Fibroblast of mammary gland (primary cell): Measurements from ENCODE around the gene NAA35.

Experiments
- DNase-seq: peaks from one replicate; pipeline ENCODE4 v3.0.0-alpha.2; 2010; ENCODE audit warnings: low read depth
- H3K4me3 ChIP-seq: 2 replicates; pipeline ENCODE4 v1.5.1; 2011; ENCODE audit warnings: low read depth, mild to moderate bottlenecking, low read length, moderate library complexity; ENCODE audit not compliant: control insufficient read depth
- TF ChIP-seq, protein P1 (sequence below): conservative IDR thresholded peaks from 2 replicates; pipeline ENCODE4 v1.5.1; 2011; ENCODE audit warnings: low read depth, low read length, inconsistent platforms; ENCODE audit not compliant: control insufficient read depth, insufficient read depth

Gene NAA35

DNA sequence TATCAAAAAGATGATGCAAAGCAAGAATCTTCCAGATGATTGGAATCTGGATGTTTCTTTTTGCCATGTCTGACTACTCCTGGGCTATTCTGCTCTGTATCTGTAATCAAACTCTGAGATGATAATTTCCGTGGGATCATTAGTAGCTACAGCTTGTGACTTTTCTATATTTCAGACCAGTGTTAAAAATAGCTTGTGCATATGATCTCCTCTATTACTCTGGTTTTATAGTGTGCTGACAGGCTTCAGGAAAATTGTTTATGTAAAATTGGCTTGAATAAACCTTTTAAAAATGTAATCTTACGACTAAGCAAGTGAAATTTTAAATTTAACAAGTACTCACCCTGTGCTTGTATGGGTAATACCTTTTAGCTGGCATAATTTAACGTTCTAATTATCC is 40.4 kb downstream of the NAA35 start:
- TF ChIP-seq, protein P1, sequence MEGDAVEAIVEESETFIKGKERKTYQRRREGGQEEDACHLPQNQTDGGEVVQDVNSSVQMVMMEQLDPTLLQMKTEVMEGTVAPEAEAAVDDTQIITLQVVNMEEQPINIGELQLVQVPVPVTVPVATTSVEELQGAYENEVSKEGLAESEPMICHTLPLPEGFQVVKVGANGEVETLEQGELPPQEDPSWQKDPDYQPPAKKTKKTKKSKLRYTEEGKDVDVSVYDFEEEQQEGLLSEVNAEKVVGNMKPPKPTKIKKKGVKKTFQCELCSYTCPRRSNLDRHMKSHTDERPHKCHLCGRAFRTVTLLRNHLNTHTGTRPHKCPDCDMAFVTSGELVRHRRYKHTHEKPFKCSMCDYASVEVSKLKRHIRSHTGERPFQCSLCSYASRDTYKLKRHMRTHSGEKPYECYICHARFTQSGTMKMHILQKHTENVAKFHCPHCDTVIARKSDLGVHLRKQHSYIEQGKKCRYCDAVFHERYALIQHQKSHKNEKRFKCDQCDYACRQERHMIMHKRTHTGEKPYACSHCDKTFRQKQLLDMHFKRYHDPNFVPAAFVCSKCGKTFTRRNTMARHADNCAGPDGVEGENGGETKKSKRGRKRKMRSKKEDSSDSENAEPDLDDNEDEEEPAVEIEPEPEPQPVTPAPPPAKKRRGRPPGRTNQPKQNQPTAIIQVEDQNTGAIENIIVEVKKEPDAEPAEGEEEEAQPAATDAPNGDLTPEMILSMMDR: no peak
- no peak overlapping the region for H3K4me3 ChIP-seq
- DNase-seq: no peak

DNA sequence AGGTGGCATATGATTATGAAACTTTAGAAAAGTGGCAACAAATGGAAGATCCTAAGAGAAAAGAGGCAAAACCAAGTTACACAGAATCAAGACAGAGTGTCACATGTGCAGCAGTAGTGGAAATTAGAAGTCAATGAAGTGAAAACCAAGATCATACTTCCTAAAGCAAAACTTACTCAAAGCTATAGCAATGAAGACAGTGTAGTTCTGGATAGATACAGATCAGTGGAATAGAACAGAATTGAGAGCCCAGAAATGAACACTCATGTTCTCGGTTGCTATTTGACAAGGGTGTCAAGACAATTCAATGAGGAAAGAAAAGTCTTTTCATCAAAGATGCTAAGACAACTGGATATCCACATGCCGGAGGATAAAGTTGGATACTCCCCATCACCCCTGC is 43.5 kb downstream of the NAA35 start:
- H3K4me3 ChIP-seq: no peak overlapping the region
- DNase-seq: no peak
- TF ChIP-seq, protein P1: no peak

DNA sequence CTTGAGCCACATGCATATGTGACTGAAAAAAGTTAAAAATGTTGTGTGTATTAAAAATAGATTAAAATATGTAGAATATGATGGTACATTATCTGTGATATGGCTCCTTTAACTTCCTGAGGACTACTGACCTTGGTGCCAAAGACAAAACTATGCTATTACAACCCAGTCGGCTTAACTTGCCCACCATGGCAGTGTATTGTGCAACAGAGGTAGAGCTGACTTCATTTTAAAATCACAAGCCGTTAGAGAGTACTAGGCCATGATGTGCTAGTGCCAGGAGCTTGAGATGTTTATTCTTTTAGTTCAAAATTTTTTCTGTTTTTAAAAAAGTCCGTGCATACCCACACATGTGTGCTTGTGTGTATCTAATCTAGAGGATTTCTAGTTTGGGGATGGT is 46.3 kb downstream of the NAA35 start:
- TF ChIP-seq, protein P1: no peak
- no peak overlapping the region for H3K4me3 ChIP-seq
- peak; percentile 1 for DNase-seq

DNA sequence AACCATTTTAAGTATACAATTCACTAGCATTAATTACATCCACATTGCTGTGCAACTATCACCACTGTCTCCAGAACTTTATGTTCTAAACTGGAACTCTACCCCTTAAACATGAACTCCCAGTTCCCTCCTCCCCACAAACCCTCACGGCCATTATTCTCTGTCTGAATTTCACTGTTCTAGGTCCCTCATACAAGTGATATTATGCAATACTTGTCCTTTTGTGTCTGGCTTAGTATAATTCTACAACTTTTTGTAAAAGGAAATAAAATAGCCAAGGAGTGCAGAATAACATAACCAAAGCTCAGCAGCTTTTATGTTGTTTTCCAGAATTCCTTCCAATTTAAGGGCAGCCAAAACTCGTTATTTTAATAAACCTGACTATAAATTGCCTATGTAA is 53.2 kb downstream of the NAA35 start:
- no peak for DNase-seq
- TF ChIP-seq, protein P1: no peak
- H3K4me3 ChIP-seq: no peak overlapping the region

DNA sequence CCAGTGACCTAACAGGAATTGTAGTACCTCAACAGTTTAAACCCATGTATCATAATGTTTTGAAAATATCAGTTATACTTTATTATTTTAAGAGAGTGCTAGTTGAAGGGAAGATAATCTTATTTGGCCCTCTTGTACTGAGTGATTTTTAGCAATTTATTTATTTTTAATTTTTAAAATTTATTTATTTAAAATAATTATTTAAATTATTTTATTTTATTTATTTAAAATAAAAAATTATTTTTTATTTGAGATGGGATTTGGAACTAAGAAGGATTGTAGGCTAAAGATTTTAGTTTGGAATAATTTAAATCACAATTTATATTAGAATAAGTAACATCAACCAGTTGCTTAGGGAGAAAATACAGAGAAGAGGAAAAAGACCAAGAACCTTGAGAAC is 54.2 kb downstream of the NAA35 start:
- DNase-seq: no peak
- H3K4me3 ChIP-seq: no peak overlapping the region
- TF ChIP-seq, protein P1: no peak

DNA sequence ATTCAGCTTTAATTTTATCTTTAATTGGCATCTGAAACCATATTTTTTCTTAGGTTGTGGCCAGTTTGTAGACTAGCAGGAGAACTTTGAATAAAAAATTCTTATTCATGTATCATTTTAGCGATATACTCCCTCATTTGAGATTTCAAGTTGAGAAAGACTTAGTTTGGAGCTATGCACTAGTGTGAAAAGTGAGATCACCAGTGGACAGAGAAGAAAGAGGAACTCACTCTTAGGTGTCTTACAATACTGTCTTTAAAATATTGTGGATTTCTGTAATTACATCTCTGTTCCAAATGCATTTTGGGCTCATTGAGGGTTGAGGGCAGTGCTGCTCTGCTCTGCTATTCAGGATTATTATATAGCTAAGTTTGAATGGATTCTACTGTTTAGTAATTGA is 54.7 kb downstream of the NAA35 start:
- TF ChIP-seq, protein P1: no peak
- DNase-seq: no peak

DNA sequence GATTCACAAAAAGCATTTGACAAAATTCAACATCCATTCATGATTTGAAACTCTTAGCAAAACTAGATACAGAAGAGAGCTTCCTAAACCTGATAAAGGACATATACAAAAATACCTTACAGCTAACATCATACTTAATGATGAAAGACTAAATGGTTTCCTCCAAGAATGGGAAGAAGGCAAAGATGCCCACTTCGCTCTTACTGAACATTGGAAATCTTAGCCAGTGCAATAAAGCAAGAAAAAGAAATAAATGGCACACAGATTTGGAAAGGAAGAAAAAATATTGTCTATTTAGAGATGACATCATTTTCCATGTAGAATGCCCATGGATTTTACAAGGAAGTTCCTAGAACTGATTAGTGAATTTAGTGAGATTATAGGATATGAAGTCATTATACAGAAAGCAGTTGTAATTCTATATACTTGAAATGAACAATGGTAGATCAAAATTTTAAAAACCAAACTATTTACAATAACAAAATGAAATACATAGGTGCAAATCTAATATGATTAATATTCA is 64.4 kb downstream of the NAA35 start:
- DNase-seq: no peak
- TF ChIP-seq, protein P1: no peak

More for the DNA sequence above, 54.7 kb downstream of the NAA35 start:
- no peak overlapping the region for H3K4me3 ChIP-seq

More for the DNA sequence above, 64.4 kb downstream of the NAA35 start:
- H3K4me3 ChIP-seq: no peak overlapping the region
